GM12801 (cell line): ENCODE measurements around the gene MAP3K5.

Experiments used
- CTCF ChIP-seq: IDR thresholded peaks from one replicate; pipeline ENCODE4 v1.5.1; 2011; ENCODE audit warnings: control low read depth; ENCODE audit not compliant: insufficient read length; ENCODE audit errors: extremely low read depth

MAP3K5 gene

GRCh38 chr6:136592930-136593673, 199.2 kb downstream of the MAP3K5 start:
- TF ChIP-seq CTCF: no peak

- TF ChIP-seq CTCF: no peak
Measured at GRCh38 chr6:136591617-136592016, 200.7 kb downstream of the MAP3K5 start.

- no peak for TF ChIP-seq CTCF
Measured at GRCh38 chr6:136587527-136587926, 204.8 kb downstream of the MAP3K5 start.

GRCh38 chr6:136586295-136586694, 206.0 kb downstream of the MAP3K5 start:
- TF ChIP-seq CTCF: no peak

GRCh38 chr6:136582711-136583471, 209.4 kb downstream of the MAP3K5 start:
- TF ChIP-seq CTCF: no peak

GRCh38 chr6:136579800-136580199, 212.5 kb downstream of the MAP3K5 start:
- TF ChIP-seq CTCF: no peak

- TF ChIP-seq CTCF: no peak
Measured at GRCh38 chr6:136576821-136577220, 215.5 kb downstream of the MAP3K5 start.
